C4-2B (cell line): ENCODE data around the gene GALNT10.
A peak's percentile ranks its signal among the peaks of the same experiment; 100 is the strongest.

Source experiments
- H3K27ac ChIP-seq: fragments of 450-650 bp; 2 replicates; pipeline ENCODE4 v1.5.1; 2017
- CTCF ChIP-seq: fragments of 450-650 bp; conservative IDR thresholded peaks from 2 replicates; pipeline ENCODE4 v1.5.1; 2017; ENCODE audit warnings: mild to moderate bottlenecking
- ZFX ChIP-seq: fragments of 450-650 bp; IDR thresholded peaks from 2 replicates; pipeline ENCODE4 v1.6.1; 2017

The GALNT10 gene

GRCh38 chr5:154275566-154275965, 85.0 kb downstream of the GALNT10 start:
- H3K27ac ChIP-seq, result no peak overlapping the region
- TF ChIP-seq CTCF (no peak), ZFX (no peak)

- H3K27ac ChIP-seq, result no peak overlapping the region
- no peak for TF ChIP-seq ZFX
- TF ChIP-seq CTCF, result no peak
Observed at GRCh38 chr5:154276261-154276972, 85.9 kb downstream of the GALNT10 start.

- H3K27ac ChIP-seq, result no peak overlapping the region
- TF ChIP-seq ZFX, result no peak
- no peak for TF ChIP-seq CTCF
Observed at GRCh38 chr5:154276973-154277331, 86.4 kb downstream of the GALNT10 start.

GRCh38 chr5:154277499-154277898, 87.0 kb downstream of the GALNT10 start:
- TF ChIP-seq CTCF (no peak), ZFX (no peak)
- H3K27ac ChIP-seq, result no peak overlapping the region

DNA sequence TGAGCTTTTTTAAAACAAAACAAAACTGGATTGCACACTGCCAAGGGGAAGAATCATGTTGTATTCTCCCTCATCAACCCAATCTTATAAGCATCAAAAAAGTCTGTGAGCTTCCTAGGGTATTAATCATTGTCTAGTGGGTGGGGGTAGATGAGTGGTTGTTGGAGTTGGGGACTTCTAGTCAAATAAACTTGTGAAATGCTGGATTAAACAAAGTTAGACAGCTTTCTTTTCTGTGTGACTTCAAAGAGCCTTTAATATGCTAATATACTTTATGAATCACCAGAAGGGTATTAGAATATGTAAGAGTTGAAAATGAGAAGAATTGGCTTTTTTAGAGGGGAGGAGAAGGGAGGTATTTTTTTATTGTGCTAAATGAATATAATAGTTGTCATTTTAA, 87.7 kb downstream of the GALNT10 start:
- no peak overlapping the region for H3K27ac ChIP-seq
- no peak for TF ChIP-seq ZFX

DNA sequence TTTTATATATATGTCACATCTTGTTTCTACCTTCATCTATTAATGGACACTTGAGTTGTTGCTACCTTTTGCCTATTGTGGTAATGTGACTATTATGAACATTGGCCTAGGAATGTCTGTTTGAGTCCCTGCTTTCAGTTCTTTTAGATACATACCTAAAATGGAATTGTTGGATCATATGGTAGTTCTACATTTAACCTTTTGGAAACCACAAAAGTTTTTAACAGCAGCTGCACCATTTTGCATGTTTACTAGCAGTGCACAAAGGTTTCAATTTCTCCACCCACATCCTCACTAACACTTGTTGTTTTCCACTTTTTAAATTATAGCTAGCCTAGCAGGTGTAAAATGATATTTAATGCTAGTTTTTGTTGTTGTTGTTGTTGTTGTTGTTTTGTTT, 88.4 kb downstream of the GALNT10 start:
- no peak for TF ChIP-seq ZFX
- no peak for TF ChIP-seq CTCF

GRCh38 chr5:154284433-154284832, 93.9 kb downstream of the GALNT10 start:
- H3K27ac ChIP-seq, result no peak overlapping the region
- no peak for TF ChIP-seq ZFX
- no peak for TF ChIP-seq CTCF

More for the DNA sequence above, 88.4 kb downstream of the GALNT10 start:
- H3K27ac ChIP-seq, result no peak overlapping the region

- peak overlapping the region; percentile 45; the same call in 1 of the 2 replicates for H3K27ac ChIP-seq
- TF ChIP-seq ZFX, result no peak
- no peak for TF ChIP-seq CTCF
Observed at GRCh38 chr5:154285661-154286408, 95.3 kb downstream of the GALNT10 start.
